Activated CD8-positive, alpha-beta T cell treated with anti-CD3 and anti-CD28 coated beads for 36 hours (primary cell): ENCODE data around the gene ELAVL2. TPM values are rescaled to one million over a fixed set of nuclear protein-coding genes. Genes with fewer than 3 reads are reported as not detected.

Experiments used
- ATAC-seq: fragments of 200-7000 bp; cut with Tn5 transposase; one replicate; pipeline ENCODE4 v1.10.0; 2021; ENCODE audit warnings: mild to moderate bottlenecking, moderate library complexity
- CTCF ChIA-PET: fragments of 350-600 bp; sonication (Branson Sonifier 250); formaldehyde crosslinking; loops from one replicate; lab custom pipeline; 2021; ENCODE audit warnings: antibody characterized with exemption; lab: Charles Lee
- POLR2A ChIA-PET: fragments of 350-600 bp; sonication (Branson Sonifier 250); formaldehyde crosslinking; loops from one replicate; lab custom pipeline; 2021; ENCODE audit warnings: antibody characterized with exemption; lab: Charles Lee
- DNase-seq: peaks from one replicate; pipeline ENCODE4 v3.0.0-alpha.2; 2020
- H3K27ac Mint-ChIP-seq: one replicate; pipeline ENCODE4 v1.8.0; 2021; ENCODE audit warnings: mild to moderate bottlenecking, mixed read lengths
- H3K27me3 Mint-ChIP-seq: one replicate; pipeline ENCODE4 v1.8.0; 2021; ENCODE audit warnings: mixed read lengths
- H3K36me3 Mint-ChIP-seq: one replicate; pipeline ENCODE4 v1.8.0; 2021; ENCODE audit warnings: low read depth, mixed read lengths
- H3K4me1 Mint-ChIP-seq: one replicate; pipeline ENCODE4 v1.8.0; 2021; ENCODE audit warnings: low read depth, mixed read lengths
- H3K4me3 Mint-ChIP-seq: one replicate; pipeline ENCODE4 v1.8.0; 2021; ENCODE audit warnings: mild to moderate bottlenecking, moderate library complexity, mixed read lengths
- H3K9me3 Mint-ChIP-seq: one replicate; pipeline ENCODE4 v1.8.0; 2021; ENCODE audit warnings: mixed read lengths
- CTCF ChIP-seq: fragments of 200-600 bp; IDR thresholded peaks from one replicate; pipeline ENCODE4 v1.8.0; 2022; ENCODE audit warnings: antibody characterized with exemption, mild to moderate bottlenecking
- intact Hi-C: fragments of 100-400 bp; cut with micrococcal nuclease; formaldehyde crosslinking; loops from one replicate; pipeline ENCODE4 v1.10.0; 2022
- total RNA-seq, 2 experiments: library from RNA; stranded (reverse); gene quantifications; one replicate each; pipeline ENCODE4 v1.2.3, GENCODE V29; 2021

ELAVL2 gene
- total RNA-seq, 2 experiments from 2014 or later = not detected

GRCh38 chr9:23850242-23850689 lies 24.2 kb upstream of the ELAVL2 start:
- ATAC-seq (no peak), DNase-seq (no peak)
- POLR2A ChIA-PET = no interaction called here
- H3K4me3 Mint-ChIP-seq = no peak overlapping the region
- H3K36me3 Mint-ChIP-seq = peaks cover 3% of the 10 kb centered on the region
- intact Hi-C loops = no loop called here
- peaks cover 21% of the 10 kb centered on the region for H3K27me3 Mint-ChIP-seq
- TF ChIP-seq CTCF = no peak
- no peak overlapping the region for H3K27ac Mint-ChIP-seq
- no peaks in the 10 kb centered on the region for H3K4me1 Mint-ChIP-seq
- CTCF ChIA-PET = no interaction called here
- H3K9me3 Mint-ChIP-seq = peaks cover 9% of the 10 kb centered on the region

GRCh38 chr9:23849379-23850035 lies 23.5 kb upstream of the ELAVL2 start:
- TF ChIP-seq CTCF = no peak
- POLR2A ChIA-PET = no interaction called here
- no peak overlapping the region for H3K4me3 Mint-ChIP-seq
- no peak overlapping the region for H3K27ac Mint-ChIP-seq
- CTCF ChIA-PET = no interaction called here
- ATAC-seq = no peak
- peaks cover 9% of the 10 kb centered on the region for H3K9me3 Mint-ChIP-seq
- H3K27me3 Mint-ChIP-seq = peaks cover 21% of the 10 kb centered on the region
- intact Hi-C loops = no loop called here
- no peaks in the 10 kb centered on the region for H3K4me1 Mint-ChIP-seq
- peaks cover 3% of the 10 kb centered on the region for H3K36me3 Mint-ChIP-seq
- no peak for DNase-seq

- intact Hi-C loops = no loop called here
- H3K4me3 Mint-ChIP-seq = no peak overlapping the region
- ChIA-PET POLR2A (no interaction called here), CTCF (no interaction called here)
- peaks cover 1% of the 10 kb centered on the region for H3K9me3 Mint-ChIP-seq
- ATAC-seq = no peak
- DNase-seq = no peak
- no peaks in the 10 kb centered on the region for H3K36me3 Mint-ChIP-seq
- no peaks in the 10 kb centered on the region for H3K27me3 Mint-ChIP-seq
- no peak for TF ChIP-seq CTCF
- no peak overlapping the region for H3K27ac Mint-ChIP-seq
- no peaks in the 10 kb centered on the region for H3K4me1 Mint-ChIP-seq
Measured at GRCh38 chr9:23842565-23843129, 16.6 kb upstream of the ELAVL2 start.

GRCh38 chr9:23841304-23841703 lies 15.3 kb upstream of the ELAVL2 start:
- intact Hi-C loops = no loop called here
- H3K4me3 Mint-ChIP-seq = no peak overlapping the region

More at GRCh38 chr9:23841304-23841703, 15.3 kb upstream of the ELAVL2 start:
- no peaks in the 10 kb centered on the region for H3K36me3 Mint-ChIP-seq
- ChIA-PET CTCF (no interaction called here), POLR2A (no interaction called here)
- ATAC-seq (no peak), DNase-seq (no peak)
- no peaks in the 10 kb centered on the region for H3K27me3 Mint-ChIP-seq
- H3K27ac Mint-ChIP-seq = no peak overlapping the region
- TF ChIP-seq CTCF = no peak
- H3K9me3 Mint-ChIP-seq = peaks cover 1% of the 10 kb centered on the region
- H3K4me1 Mint-ChIP-seq = no peaks in the 10 kb centered on the region
